ENCODE measurements around the gene LYPD3.
"Not testable (repeated sequence)": the region's sequence is repeated elsewhere in the genome, so short reads cannot be mapped to it uniquely, and the experiment has no call there.

The LYPD3 gene

GRCh38 chr19:43461303-43461702 is 4.1 kb downstream of the LYPD3 start:
- no peak for DNase-seq (ENCODE audit: low read depth)

- no peak for DNase-seq (ENCODE audit: low read depth)
Observed at GRCh38 chr19:43460362-43461016, 4.9 kb downstream of the LYPD3 start.

- DNase-seq (ENCODE audit: low read depth) = no peak
Observed at GRCh38 chr19:43457809-43458208, 7.6 kb downstream of the LYPD3 start.

- no peak for DNase-seq (ENCODE audit: low read depth)
Observed at GRCh38 chr19:43455321-43456113, 9.9 kb downstream of the LYPD3 start.

GRCh38 chr19:43454031-43454430 is 11.4 kb downstream of the LYPD3 start:
- DNase-seq (ENCODE audit: low read depth) = no peak

GRCh38 chr19:43452582-43452981 is 12.8 kb downstream of the LYPD3 start:
- no peak for DNase-seq (ENCODE audit: low read depth)

GRCh38 chr19:43450545-43450997 is 14.8 kb downstream of the LYPD3 start:
- peak; percentile 67 for DNase-seq (ENCODE audit: low read depth)

GRCh38 chr19:43447655-43448054 is 17.8 kb downstream of the LYPD3 start:
- no peak for DNase-seq (ENCODE audit: low read depth)

GRCh38 chr19:43446746-43447489 is 18.5 kb downstream of the LYPD3 start:
- DNase-seq (ENCODE audit: low read depth) = peak; percentile 55

GRCh38 chr19:43445426-43445825 is 20.0 kb downstream of the LYPD3 start:
- DNase-seq (ENCODE audit: low read depth) = no peak

GRCh38 chr19:43444531-43445287 is 20.7 kb downstream of the LYPD3 start:
- DNase-seq (ENCODE audit: low read depth) = no peak

GRCh38 chr19:43444091-43444490 is 21.3 kb downstream of the LYPD3 start:
- DNase-seq (ENCODE audit: low read depth) = not testable (repeated sequence)

- peak; percentile 23 for DNase-seq (ENCODE audit: low read depth)
Observed at GRCh38 chr19:43441716-43442115, 23.7 kb downstream of the LYPD3 start.

- no peak for DNase-seq (ENCODE audit: low read depth)
Observed at GRCh38 chr19:43439709-43440063, 25.7 kb downstream of the LYPD3 start.

- no peak for DNase-seq (ENCODE audit: low read depth)
Observed at GRCh38 chr19:43439032-43439708, 26.2 kb downstream of the LYPD3 start.

- peak; percentile 10 for DNase-seq (ENCODE audit: low read depth)
Observed at GRCh38 chr19:43438291-43439031, 26.9 kb downstream of the LYPD3 start.

GRCh38 chr19:43437712-43438111 is 27.7 kb downstream of the LYPD3 start:
- no peak for DNase-seq (ENCODE audit: low read depth)

GRCh38 chr19:43437284-43437683 is 28.1 kb downstream of the LYPD3 start:
- DNase-seq (ENCODE audit: low read depth) = not testable (repeated sequence)

- DNase-seq (ENCODE audit: low read depth) = no peak
Observed at GRCh38 chr19:43435775-43436174, 29.6 kb downstream of the LYPD3 start.

- DNase-seq (ENCODE audit: low read depth) = no peak
Observed at GRCh38 chr19:43433689-43434088, 31.7 kb downstream of the LYPD3 start.

GRCh38 chr19:43433358-43433673 is 32.1 kb downstream of the LYPD3 start:
- no peak for DNase-seq (ENCODE audit: low read depth)
